Left lung (tissue), 10 donors: ENCODE results near the gene KCNE1. TPM values are rescaled to one million over a fixed set of nuclear protein-coding genes. Genes with fewer than 3 reads are reported as not detected.
"Not testable (repeated sequence)": the region's sequence is repeated elsewhere in the genome, so short reads cannot be mapped to it uniquely, and the experiment has no call there.

Experiments
- ATAC-seq: fragments of 200-7000 bp; cut with Tn5 transposase; one replicate; pipeline ENCODE4 v1.9.1; 2020; ENCODE audit warnings: moderate library complexity
- DNase-seq, 4 donors: peaks; one replicate each; pipeline ENCODE4 v3.0.0-alpha.2; 2013 to 2020
- H3K27ac ChIP-seq, 2 donors: fragments of 200-600 bp; sonication (generic) in 1 of 2; one replicate each; pipeline versions ENCODE4 v1.5.0 to v1.8.0; 2020 to 2021
- H3K27me3 ChIP-seq, 2 donors: fragments of 200-600 bp; sonication (generic) in 1 of 2; one replicate each; pipeline versions ENCODE4 v1.5.0 to v1.8.0; 2020 to 2021
- H3K36me3 ChIP-seq, 2 donors: fragments of 200-600 bp; sonication (generic) in 1 of 2; one replicate each; pipeline versions ENCODE4 v1.5.0 to v1.8.0; 2020 to 2021
- H3K4me1 ChIP-seq, 2 donors: fragments of 200-600 bp; one replicate each; pipeline ENCODE4 v1.8.0; 2021
- H3K4me3 ChIP-seq, 2 donors: fragments of 200-600 bp; sonication (generic) in 1 of 2; one replicate each; pipeline versions ENCODE4 v1.5.0 to v1.8.0; 2020 to 2021; ENCODE audit warnings: mild to moderate bottlenecking in 1 of 2
- H3K9me3 ChIP-seq, 2 donors: fragments of 200-600 bp; sonication (generic) in 1 of 2; one replicate each; pipeline versions ENCODE4 v1.5.0 to v1.8.0; 2020 to 2021
- intact Hi-C, 2 donors: fragments of 100-400 bp; cut with DNase I; formaldehyde crosslinking; loops; one replicate each; pipeline versions ENCODE4 v1.11.2 to v1.14.2; 2022
- polyA plus RNA-seq, 6 donors: library from polyadenylated mRNA; unstranded; fragments of 120-200 nt; gene quantifications; one replicate each; pipeline ENCODE4 v1.2.1, GENCODE V29; 2013; ENCODE audit not compliant: insufficient read length in 6 of 6
- total RNA-seq, 2 donors: library from RNA; stranded (reverse); fragmentation: NEBNext Ultra II Directional; extraction: Animal tissue kit (Norgen Biotek cat#: 25700); gene quantifications; one replicate each; pipeline ENCODE4 v1.2.1, GENCODE V29; 2021
- donor health status: DM: no; HTN: yes; CAD: no.
- donor health status: DM: no; HTN: no; CAD: no.

Gene KCNE1
- total and polyA plus RNA-seq, 8 donors: 0.19 to 21.2 (median 2.2) TPM

DNA sequence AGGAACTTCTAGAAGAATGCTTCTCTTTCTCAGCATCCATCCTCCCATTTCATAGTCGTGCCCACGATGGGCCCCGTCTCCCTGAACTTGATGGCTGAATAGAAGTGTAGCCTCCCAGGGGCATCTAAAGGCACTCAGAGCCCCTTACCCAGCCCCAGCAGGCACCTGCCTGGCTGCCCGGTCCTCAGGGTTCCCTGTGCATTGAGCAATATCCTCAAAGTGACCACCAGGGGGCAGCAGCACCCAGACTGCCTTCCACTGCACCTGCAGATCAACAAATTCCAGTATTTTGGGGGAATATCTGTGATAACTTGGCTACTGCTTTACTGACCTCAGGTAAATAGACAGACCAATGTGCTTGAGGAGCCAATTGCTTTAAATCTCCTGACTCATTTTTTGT lies 68.5 kb downstream of the KCNE1 start:
- H3K36me3 ChIP-seq, H3K9me3 ChIP-seq, DNase-seq, H3K27ac ChIP-seq, intact Hi-C loops, H3K4me1 ChIP-seq, H3K27me3 ChIP-seq, H3K4me3 ChIP-seq: not testable (repeated sequence)
- peak; percentile 75 for ATAC-seq

GRCh38 chr21:34429710-34430109 lies 82.3 kb downstream of the KCNE1 start:
- peak; percentile 68 for ATAC-seq
- H3K27me3 ChIP-seq, H3K9me3 ChIP-seq, H3K4me3 ChIP-seq, H3K4me1 ChIP-seq, intact Hi-C loops, H3K27ac ChIP-seq, DNase-seq, H3K36me3 ChIP-seq: not testable (repeated sequence)

- H3K9me3 ChIP-seq, H3K4me1 ChIP-seq, DNase-seq, H3K27me3 ChIP-seq, H3K4me3 ChIP-seq, intact Hi-C loops, H3K36me3 ChIP-seq, ATAC-seq, H3K27ac ChIP-seq: not testable (repeated sequence)
Measured at GRCh38 chr21:34428441-34428840, 83.6 kb downstream of the KCNE1 start.

DNA sequence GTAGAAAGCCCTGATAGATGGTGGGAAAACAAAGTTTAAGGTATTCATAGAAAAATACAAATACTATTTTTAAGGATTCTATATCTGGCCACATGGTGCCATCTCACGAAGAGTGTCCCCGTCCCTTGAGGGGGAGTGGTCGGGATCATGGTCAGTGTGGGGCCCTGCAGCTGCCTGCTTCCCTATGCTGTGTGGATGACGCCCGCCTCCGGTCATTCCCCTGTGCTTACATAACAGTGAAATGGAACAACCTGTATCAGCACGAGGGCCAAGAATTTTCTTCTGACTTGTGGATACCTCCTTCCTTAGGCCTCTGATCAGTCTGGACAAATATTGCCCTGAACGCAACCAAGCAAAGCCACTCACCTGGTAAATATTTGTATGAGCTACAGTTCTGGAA lies 84.7 kb downstream of the KCNE1 start:
- intact Hi-C loops, H3K4me1 ChIP-seq, H3K36me3 ChIP-seq, ATAC-seq, H3K27ac ChIP-seq, H3K27me3 ChIP-seq, H3K9me3 ChIP-seq, H3K4me3 ChIP-seq, DNase-seq: not testable (repeated sequence)

DNA sequence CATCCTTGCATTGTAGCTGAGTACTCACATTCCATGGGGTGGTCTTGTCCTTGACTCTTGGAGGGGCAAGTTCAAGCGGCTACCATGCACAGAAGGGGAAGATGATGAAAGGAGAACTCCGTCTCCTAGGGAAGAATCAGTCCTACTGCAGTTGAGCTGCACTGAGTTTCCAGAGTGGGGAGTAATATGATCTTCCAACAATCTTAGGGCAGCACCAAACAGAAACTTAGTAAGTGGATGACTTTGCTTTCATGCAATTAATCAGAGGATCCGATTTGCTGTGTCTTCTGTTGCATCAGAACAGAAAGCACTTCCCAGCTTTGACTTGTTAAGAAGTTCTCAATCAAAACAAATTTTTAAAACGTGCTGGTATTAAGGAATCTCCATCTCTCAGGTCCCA lies 88.2 kb downstream of the KCNE1 start, which contains the start of gene SMIM34:
TSS of gene SMIM34 (minus strand) at position 147 of the 400 bp plus-strand sequence. CDS start at position 35, 112 bp downstream.
- DNase-seq, H3K27ac ChIP-seq, H3K27me3 ChIP-seq, intact Hi-C loops, H3K36me3 ChIP-seq, H3K4me1 ChIP-seq, H3K9me3 ChIP-seq, H3K4me3 ChIP-seq, ATAC-seq: not testable (repeated sequence)

DNA sequence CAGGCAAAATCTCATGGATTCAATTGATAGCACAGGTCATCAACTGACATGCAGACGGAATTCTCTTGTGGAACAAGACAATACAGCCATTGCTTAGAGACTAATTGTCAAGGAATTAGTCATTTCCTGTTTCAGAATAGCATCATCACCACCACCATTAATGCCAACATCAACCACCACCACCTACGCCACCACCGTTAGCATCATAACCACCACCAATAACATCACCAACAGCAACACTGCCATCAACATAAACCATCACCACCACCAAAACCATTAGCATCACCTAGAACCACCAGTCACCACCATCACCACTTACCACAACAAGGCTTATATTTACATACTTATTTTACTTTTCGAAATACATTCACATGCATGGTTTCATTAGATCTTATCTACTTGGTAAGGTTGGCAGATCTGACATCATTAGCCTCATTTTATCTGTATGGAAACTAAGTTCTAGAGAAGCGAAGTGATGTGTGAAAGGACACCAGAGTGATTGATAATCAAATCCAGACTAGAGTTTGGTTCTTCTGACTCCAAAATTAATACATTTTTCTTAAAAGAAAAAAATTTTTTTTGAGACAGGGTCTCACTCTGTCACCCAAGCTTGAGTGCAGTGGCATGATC lies 94.4 kb downstream of the KCNE1 start:
- DNase-seq, H3K9me3 ChIP-seq, intact Hi-C loops, H3K4me3 ChIP-seq, ATAC-seq, H3K4me1 ChIP-seq, H3K27me3 ChIP-seq, H3K36me3 ChIP-seq, H3K27ac ChIP-seq: not testable (repeated sequence)

DNA sequence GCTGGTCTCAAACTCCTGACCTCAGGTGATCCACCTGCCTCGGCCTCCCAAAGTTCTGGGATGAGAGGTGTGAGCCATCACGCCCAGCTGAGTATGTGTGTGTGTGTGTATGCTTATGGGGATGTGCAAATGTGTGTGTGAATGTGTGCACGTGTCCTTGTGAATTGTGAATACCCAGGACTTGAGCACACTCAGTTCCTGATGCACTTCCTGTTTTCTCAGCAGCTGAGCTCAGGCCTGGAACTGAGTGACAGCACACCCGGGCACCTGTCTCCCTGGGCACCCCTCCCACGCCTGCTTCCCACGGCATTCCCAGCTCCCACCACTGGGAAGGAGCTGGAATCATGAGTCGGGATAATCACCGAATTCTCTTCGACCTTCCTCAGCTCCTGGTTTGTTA lies 104.7 kb downstream of the KCNE1 start:
- ATAC-seq: not testable (repeated sequence)

GRCh38 chr21:34406676-34407075 lies 105.3 kb downstream of the KCNE1 start:
- H3K36me3 ChIP-seq, H3K27ac ChIP-seq, H3K27me3 ChIP-seq, intact Hi-C loops, DNase-seq, H3K4me3 ChIP-seq, H3K9me3 ChIP-seq, ATAC-seq, H3K4me1 ChIP-seq: not testable (repeated sequence)

More for the DNA sequence above, 104.7 kb downstream of the KCNE1 start:
- H3K4me1 ChIP-seq, H3K36me3 ChIP-seq, H3K4me3 ChIP-seq, intact Hi-C loops, DNase-seq, H3K27me3 ChIP-seq, H3K9me3 ChIP-seq, H3K27ac ChIP-seq: not testable (repeated sequence)

- H3K9me3 ChIP-seq, H3K36me3 ChIP-seq, H3K27me3 ChIP-seq, H3K4me1 ChIP-seq, ATAC-seq, intact Hi-C loops, H3K27ac ChIP-seq, H3K4me3 ChIP-seq, DNase-seq: not testable (repeated sequence)
Measured at GRCh38 chr21:34406102-34406501, 105.9 kb downstream of the KCNE1 start.

GRCh38 chr21:34405686-34406085 lies 106.3 kb downstream of the KCNE1 start:
- H3K36me3 ChIP-seq, H3K4me3 ChIP-seq, H3K4me1 ChIP-seq, H3K27ac ChIP-seq, H3K27me3 ChIP-seq, H3K9me3 ChIP-seq, intact Hi-C loops, DNase-seq, ATAC-seq: not testable (repeated sequence)

DNA sequence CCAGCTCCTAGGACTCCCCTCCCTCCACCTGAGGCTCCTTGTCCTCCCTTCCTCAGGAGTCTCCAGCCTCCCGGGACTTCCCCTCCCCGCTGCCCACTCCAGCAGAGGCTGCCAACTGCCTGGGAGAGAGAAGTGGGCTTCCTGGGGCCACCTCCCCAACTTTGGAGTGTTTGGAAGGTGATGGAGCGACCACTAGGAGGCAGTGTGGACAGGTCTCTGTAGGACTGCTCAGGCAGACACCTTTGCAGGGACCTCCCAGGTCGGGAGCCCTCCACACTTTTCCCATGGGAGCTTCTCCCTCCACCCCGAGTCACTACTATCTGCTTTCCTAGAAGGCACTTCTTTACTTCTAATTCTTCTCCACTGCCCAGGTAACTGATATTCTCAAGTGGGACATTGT lies 107.3 kb downstream of the KCNE1 start:
- H3K4me1 ChIP-seq, H3K27me3 ChIP-seq, H3K27ac ChIP-seq, intact Hi-C loops, DNase-seq, ATAC-seq, H3K9me3 ChIP-seq, H3K36me3 ChIP-seq, H3K4me3 ChIP-seq: not testable (repeated sequence)

- H3K36me3 ChIP-seq, H3K9me3 ChIP-seq, intact Hi-C loops, ATAC-seq, H3K27ac ChIP-seq, H3K4me3 ChIP-seq, DNase-seq, H3K27me3 ChIP-seq, H3K4me1 ChIP-seq: not testable (repeated sequence)
Measured at GRCh38 chr21:34400522-34400921, 111.5 kb downstream of the KCNE1 start.
